ENCODE measurements around the gene IGSF5. TPM values are rescaled to one million over a fixed set of nuclear protein-coding genes. Genes with fewer than 3 reads are reported as not detected.

The IGSF5 gene
- total RNA-seq, 4 donors from 2014 or later: not detected

- Histone ChIP-seq H3K4me1 (no peaks in the 10 kb centered on the region), H3K36me3 (no peaks in the 10 kb centered on the region), H3K27ac (no peak overlapping the region), H3K4me3 (no peak overlapping the region), H3K27me3 (no peaks in the 10 kb centered on the region), H3K9me3 (no peaks in the 10 kb centered on the region)
- no peak for TF ChIP-seq POLR2A (IDR thresholded peaks at IDR 0.05)
- intact Hi-C loops (cut with DNase I; ENCODE audit: low total_unique reads): no loop called here
- in situ Hi-C loops (cut with MboI; ENCODE audit: low sequenced_read_pairs in 4 of 4): no loop called here
- ATAC-seq: no peak
- no peak for DNase-seq
Observed at GRCh38 chr21:39705849-39706248, 39.1 kb upstream of the IGSF5 start.

GRCh38 chr21:39707316-39707715 is 37.7 kb upstream of the IGSF5 start:
- Histone ChIP-seq H3K27me3 (peaks cover 0 to 3% (median 3%) of the 10 kb centered on the region in 3 donors), H3K4me3 (no peak overlapping the region), H3K9me3 (no peaks in the 10 kb centered on the region), H3K27ac (no peak overlapping the region), H3K4me1 (no peaks in the 10 kb centered on the region), H3K36me3 (no peaks in the 10 kb centered on the region)
- no peak for DNase-seq
- in situ Hi-C loops (cut with MboI; ENCODE audit: low sequenced_read_pairs in 4 of 4) (no loop called here), intact Hi-C loops (cut with DNase I; ENCODE audit: low total_unique reads) (no loop called here)
- TF ChIP-seq POLR2A (IDR thresholded peaks at IDR 0.05): no peak
- no peak for TF ChIP-seq CTCF (IDR thresholded peaks at IDR 0.05 in 4 of 5, conservative IDR thresholded peaks at IDR 0.05 in 1 of 5)
- ATAC-seq: no peak

GRCh38 chr21:39710866-39711265 is 34.1 kb upstream of the IGSF5 start:
- Histone ChIP-seq H3K27ac (no peak overlapping the region), H3K4me1 (peaks cover 0 to 4% of the 10 kb centered on the region in 2 donors), H3K4me3 (no peak overlapping the region), H3K27me3 (peaks cover 0 to 3% (median 3%) of the 10 kb centered on the region in 3 donors), H3K36me3 (no peaks in the 10 kb centered on the region), H3K9me3 (no peaks in the 10 kb centered on the region)
- TF ChIP-seq CTCF (IDR thresholded peaks at IDR 0.05 in 4 of 5, conservative IDR thresholded peaks at IDR 0.05 in 1 of 5) (no peak), POLR2A (IDR thresholded peaks at IDR 0.05) (no peak)
- intact Hi-C loops (cut with DNase I; ENCODE audit: low total_unique reads): no loop called here
- ATAC-seq (no peak), DNase-seq (no peak)
- in situ Hi-C loops (cut with MboI; ENCODE audit: low sequenced_read_pairs in 4 of 4): no loop called here

GRCh38 chr21:39712273-39712672 is 32.7 kb upstream of the IGSF5 start:
- Histone ChIP-seq H3K4me1 (peaks cover 0 to 4% of the 10 kb centered on the region in 2 donors), H3K27me3 (peaks cover 0 to 3% (median 3%) of the 10 kb centered on the region in 3 donors), H3K36me3 (no peaks in the 10 kb centered on the region), H3K4me3 (no peak overlapping the region), H3K27ac (no peak overlapping the region), H3K9me3 (no peaks in the 10 kb centered on the region)
- in situ Hi-C loops (cut with MboI; ENCODE audit: low sequenced_read_pairs in 4 of 4) (no loop called here), intact Hi-C loops (cut with DNase I; ENCODE audit: low total_unique reads) (no loop called here)
- DNase-seq (no peak), ATAC-seq (no peak)
- TF ChIP-seq CTCF (IDR thresholded peaks at IDR 0.05 in 4 of 5, conservative IDR thresholded peaks at IDR 0.05 in 1 of 5): no peak
- TF ChIP-seq POLR2A (IDR thresholded peaks at IDR 0.05): no peak

GRCh38 chr21:39712976-39713375 is 32.0 kb upstream of the IGSF5 start:
- TF ChIP-seq CTCF (IDR thresholded peaks at IDR 0.05 in 4 of 5, conservative IDR thresholded peaks at IDR 0.05 in 1 of 5) (no peak), POLR2A (IDR thresholded peaks at IDR 0.05) (no peak)
- no peak for ATAC-seq
- intact Hi-C loops (cut with DNase I; ENCODE audit: low total_unique reads): no loop called here

More at GRCh38 chr21:39712976-39713375, 32.0 kb upstream of the IGSF5 start:
- H3K36me3 ChIP-seq: no peaks in the 10 kb centered on the region
- no peaks in the 10 kb centered on the region for H3K9me3 ChIP-seq
- DNase-seq: no peak
- in situ Hi-C loops (cut with MboI; ENCODE audit: low sequenced_read_pairs in 4 of 4): no loop called here
- peaks cover 0 to 4% of the 10 kb centered on the region in 2 donors for H3K4me1 ChIP-seq
- peaks cover 0 to 3% (median 3%) of the 10 kb centered on the region in 3 donors for H3K27me3 ChIP-seq
- no peak overlapping the region for H3K4me3 ChIP-seq
- H3K27ac ChIP-seq: no peak overlapping the region
